K562 (cell line): ENCODE results near the gene CHST15.

Experiments used
- CREM ChIP-seq: IDR thresholded peaks from 2 replicates; pipeline ENCODE4 v1.6.1; 2014; ENCODE audit warnings: antibody characterized with exemption, low read depth
- FOXK1 ChIP-seq: sonication (generic); formaldehyde crosslinking; IDR thresholded peaks from 2 replicates; pipeline ENCODE4 v1.8.0; 2022; ENCODE audit warnings: missing genetic modification reagents, mild to moderate bottlenecking, borderline replicate concordance
- POLR2A ChIP-seq: fragments of 450-650 bp; conservative IDR thresholded peaks from 2 replicates; pipeline ENCODE4 v1.6.1; 2016
- POLR2AphosphoS5 ChIP-seq: IDR thresholded peaks from 2 replicates; pipeline ENCODE4 v1.6.1; 2011; ENCODE audit warnings: mild to moderate bottlenecking, low read depth, low read length, moderate library complexity; ENCODE audit not compliant: control insufficient read depth, insufficient read depth
- RBFOX2 ChIP-seq: fragments of 200-400 bp; formaldehyde crosslinking; IDR thresholded peaks from 2 replicates; pipeline ENCODE4 v1.6.1; 2017; ENCODE audit warnings: low read depth, mild to moderate bottlenecking, low read length, moderate library complexity
- TF ChIP-seq, protein P1 (sequence below), 3 experiments: IDR thresholded peaks in 2 of 3; conservative IDR thresholded peaks in 1 of 3; 2 replicates each; pipeline ENCODE4 v1.5.1; 2011 to 2012; ENCODE audit warnings: low read length in 3 of 3, mild to moderate bottlenecking in 3 of 3, control low read depth in 2 of 3, improper control_type of control experiment in 1 of 3, inconsistent platforms in 1 of 3, low read depth in 1 of 3, mixed read lengths in 1 of 3, moderate library complexity in 1 of 3; ENCODE audit not compliant: insufficient read depth in 2 of 3

DNA sequence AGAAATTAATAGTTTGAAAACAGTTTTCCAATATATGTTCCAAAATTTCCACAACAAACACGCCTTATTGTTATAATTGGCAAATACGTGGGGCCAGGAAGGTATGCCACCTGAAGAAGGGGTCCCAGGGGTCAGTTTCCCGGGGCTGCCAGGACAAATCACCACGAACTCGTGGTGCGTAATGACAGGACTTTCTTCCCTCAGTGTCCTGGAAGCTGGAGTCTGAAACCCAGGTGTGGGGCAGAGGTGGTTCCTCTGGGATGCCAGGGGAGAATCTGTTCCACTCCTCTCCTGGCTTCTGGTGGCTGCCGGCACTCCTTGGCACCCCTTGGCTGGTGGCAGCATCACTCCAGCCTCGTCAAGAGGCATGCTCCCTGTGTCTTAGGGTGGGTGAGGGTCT is 56.7 kb downstream of the CHST15 start:
- TF ChIP-seq CREM (no peak), RBFOX2 (no peak), POLR2AphosphoS5 (no peak), POLR2A (no peak), FOXK1 (CRISPR knock-in tag) (no peak)
- TF ChIP-seq, protein P1, sequence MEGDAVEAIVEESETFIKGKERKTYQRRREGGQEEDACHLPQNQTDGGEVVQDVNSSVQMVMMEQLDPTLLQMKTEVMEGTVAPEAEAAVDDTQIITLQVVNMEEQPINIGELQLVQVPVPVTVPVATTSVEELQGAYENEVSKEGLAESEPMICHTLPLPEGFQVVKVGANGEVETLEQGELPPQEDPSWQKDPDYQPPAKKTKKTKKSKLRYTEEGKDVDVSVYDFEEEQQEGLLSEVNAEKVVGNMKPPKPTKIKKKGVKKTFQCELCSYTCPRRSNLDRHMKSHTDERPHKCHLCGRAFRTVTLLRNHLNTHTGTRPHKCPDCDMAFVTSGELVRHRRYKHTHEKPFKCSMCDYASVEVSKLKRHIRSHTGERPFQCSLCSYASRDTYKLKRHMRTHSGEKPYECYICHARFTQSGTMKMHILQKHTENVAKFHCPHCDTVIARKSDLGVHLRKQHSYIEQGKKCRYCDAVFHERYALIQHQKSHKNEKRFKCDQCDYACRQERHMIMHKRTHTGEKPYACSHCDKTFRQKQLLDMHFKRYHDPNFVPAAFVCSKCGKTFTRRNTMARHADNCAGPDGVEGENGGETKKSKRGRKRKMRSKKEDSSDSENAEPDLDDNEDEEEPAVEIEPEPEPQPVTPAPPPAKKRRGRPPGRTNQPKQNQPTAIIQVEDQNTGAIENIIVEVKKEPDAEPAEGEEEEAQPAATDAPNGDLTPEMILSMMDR (IDR thresholded peaks at IDR 0.05 in 2 of 3, conservative IDR thresholded peaks at IDR 0.05 in 1 of 3; ENCODE audit: insufficient read depth in 2 of 3, low read depth in 1 of 3, low read length in 3 of 3) = no peak
